ENCODE measurements around the gene CYP4A22.

DNA sequence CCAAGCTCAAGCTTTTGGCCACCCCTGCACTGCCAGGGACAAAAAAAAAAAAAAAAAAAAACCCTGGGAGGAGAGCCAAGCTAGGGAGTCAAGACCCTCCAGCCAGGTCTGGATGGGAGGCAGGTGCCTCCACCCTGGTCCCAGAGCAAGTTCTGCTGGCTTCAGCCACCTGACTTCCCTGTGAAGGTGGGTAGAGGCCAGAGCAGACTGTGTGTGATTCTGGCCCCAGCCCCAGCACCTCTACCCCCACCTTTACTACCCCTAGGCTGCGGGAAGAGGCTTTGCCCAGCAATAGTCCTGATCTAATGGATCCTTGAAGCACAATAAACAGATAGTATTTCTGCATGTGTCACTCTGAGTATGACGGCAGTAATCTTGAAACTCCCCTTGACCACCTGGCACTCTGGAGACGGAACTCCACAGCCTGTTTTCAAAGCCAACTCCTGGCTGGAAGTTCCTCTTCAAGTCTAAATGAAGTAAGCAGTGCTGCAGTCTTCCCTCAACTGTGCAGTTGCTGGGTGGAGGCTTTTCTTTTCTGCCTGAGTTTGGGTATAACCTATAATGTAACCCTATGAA is 42.8 kb downstream of the CYP4A22 start:
- TF ChIP-seq CTCF (IDR thresholded peaks at IDR 0.05) (no peak), RNF2 (IDR thresholded peaks at IDR 0.05; ENCODE audit: borderline replicate concordance, low read depth) (no peak), POLR2A (IDR thresholded peaks at IDR 0.05; ENCODE audit: low read length) (no peak), CEBPB (IDR thresholded peaks at IDR 0.05) (no peak), RFX5 (IDR thresholded peaks at IDR 0.05) (no peak), MAX (IDR thresholded peaks at IDR 0.05) (no peak), POLR2AphosphoS2 (conservative IDR thresholded peaks at IDR 0.05; ENCODE audit: low read length) (no peak), ELK1 (IDR thresholded peaks at IDR 0.05; ENCODE audit: low read depth, low read length) (no peak), JUN (IDR thresholded peaks at IDR 0.05) (no peak), EP300 (IDR thresholded peaks at IDR 0.05) (no peak), MYC (IDR thresholded peaks at IDR 0.05; ENCODE audit: borderline replicate concordance, low read length) (no peak)
- TF ChIP-seq, protein P1, sequence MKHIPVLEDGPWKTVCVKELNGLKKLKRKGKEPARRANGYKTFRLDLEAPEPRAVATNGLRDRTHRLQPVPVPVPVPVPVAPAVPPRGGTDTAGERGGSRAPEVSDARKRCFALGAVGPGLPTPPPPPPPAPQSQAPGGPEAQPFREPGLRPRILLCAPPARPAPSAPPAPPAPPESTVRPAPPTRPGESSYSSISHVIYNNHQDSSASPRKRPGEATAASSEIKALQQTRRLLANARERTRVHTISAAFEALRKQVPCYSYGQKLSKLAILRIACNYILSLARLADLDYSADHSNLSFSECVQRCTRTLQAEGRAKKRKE (CRISPR knock-in tag; IDR thresholded peaks at IDR 0.05; ENCODE audit: low read depth), result no peak
- TF ChIP-seq, protein P2, sequence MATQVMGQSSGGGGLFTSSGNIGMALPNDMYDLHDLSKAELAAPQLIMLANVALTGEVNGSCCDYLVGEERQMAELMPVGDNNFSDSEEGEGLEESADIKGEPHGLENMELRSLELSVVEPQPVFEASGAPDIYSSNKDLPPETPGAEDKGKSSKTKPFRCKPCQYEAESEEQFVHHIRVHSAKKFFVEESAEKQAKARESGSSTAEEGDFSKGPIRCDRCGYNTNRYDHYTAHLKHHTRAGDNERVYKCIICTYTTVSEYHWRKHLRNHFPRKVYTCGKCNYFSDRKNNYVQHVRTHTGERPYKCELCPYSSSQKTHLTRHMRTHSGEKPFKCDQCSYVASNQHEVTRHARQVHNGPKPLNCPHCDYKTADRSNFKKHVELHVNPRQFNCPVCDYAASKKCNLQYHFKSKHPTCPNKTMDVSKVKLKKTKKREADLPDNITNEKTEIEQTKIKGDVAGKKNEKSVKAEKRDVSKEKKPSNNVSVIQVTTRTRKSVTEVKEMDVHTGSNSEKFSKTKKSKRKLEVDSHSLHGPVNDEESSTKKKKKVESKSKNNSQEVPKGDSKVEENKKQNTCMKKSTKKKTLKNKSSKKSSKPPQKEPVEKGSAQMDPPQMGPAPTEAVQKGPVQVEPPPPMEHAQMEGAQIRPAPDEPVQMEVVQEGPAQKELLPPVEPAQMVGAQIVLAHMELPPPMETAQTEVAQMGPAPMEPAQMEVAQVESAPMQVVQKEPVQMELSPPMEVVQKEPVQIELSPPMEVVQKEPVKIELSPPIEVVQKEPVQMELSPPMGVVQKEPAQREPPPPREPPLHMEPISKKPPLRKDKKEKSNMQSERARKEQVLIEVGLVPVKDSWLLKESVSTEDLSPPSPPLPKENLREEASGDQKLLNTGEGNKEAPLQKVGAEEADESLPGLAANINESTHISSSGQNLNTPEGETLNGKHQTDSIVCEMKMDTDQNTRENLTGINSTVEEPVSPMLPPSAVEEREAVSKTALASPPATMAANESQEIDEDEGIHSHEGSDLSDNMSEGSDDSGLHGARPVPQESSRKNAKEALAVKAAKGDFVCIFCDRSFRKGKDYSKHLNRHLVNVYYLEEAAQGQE (IDR thresholded peaks at IDR 0.05), result no peak

Measured in A549 (cell line).